Hematopoietic multipotent progenitor cell (in vitro differentiated cells): Measurements from ENCODE around the gene MAPK8IP2. TPM values are rescaled to one million over a fixed set of nuclear protein-coding genes. Genes with fewer than 3 reads are reported as not detected.
"Not testable (repeated sequence)": the region's sequence is repeated elsewhere in the genome, so short reads cannot be mapped to it uniquely, and the experiment has no call there.

Experiments
- DNase-seq, 3 donors: peaks; one replicate each; pipeline ENCODE4 v3.0.0-alpha.2; 2011 to 2015; ENCODE audit warnings: low read depth in 2 of 3, low spot score in 2 of 3
- total RNA-seq: library from RNA; depleted of rRNA; stranded (reverse); fragments of >200 nt; gene quantifications from one replicate; pipeline ENCODE4 v1.2.3, GENCODE V29; 2012

The MAPK8IP2 gene
- total RNA-seq, 1 donor, result 0.27 TPM

DNA sequence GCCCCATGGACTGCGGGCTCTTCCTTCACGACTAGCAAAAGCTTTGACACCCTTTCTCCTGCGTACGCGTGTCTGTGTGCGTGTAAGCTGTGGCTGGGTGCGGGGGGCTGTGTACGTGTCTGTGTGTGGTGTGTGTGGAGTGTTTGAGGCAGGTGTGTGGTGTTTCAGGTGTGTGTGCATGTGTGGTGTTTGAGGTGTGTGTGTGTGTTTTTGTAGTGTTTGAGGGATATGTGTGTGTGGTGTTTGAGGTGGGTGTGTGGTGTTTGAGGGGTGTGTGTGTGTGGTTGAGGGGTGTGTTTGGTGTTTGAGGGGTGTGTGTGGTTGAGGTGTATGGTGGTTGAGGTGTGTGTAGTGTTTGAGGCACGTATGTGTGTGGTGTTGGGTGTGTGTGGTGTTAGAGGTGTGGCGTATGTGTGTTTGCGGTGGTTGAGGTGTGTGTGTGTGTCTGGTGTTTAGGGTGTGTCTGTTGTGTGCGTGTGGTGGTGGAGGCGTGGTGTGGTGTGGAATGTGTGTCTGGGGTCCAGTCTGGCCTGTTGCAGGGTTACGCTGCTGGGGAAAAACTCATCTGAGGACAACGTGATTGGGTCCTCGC is 28.0 kb downstream of the MAPK8IP2 start:
- DNase-seq, result no peak

DNA sequence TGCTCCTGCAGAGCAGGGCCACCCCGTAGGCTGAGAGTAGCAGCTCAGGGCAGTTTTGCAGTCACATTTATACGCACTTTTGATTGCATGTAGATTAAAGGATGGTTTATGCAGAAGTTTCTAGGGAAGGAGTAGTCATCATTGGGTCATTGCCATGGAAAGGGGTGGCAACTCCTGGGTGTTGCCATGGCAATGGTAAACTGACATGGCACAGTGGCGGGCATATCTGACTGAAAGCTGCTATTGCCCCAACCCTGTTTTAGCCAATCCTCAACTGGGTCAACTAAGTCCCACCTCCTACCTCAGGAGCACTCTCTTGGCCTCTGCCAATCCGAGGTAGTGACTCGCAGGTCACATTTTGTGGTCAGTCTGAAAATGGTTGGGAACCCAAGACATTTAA is 29.8 kb downstream of the MAPK8IP2 start:
- DNase-seq, result no peak

DNA sequence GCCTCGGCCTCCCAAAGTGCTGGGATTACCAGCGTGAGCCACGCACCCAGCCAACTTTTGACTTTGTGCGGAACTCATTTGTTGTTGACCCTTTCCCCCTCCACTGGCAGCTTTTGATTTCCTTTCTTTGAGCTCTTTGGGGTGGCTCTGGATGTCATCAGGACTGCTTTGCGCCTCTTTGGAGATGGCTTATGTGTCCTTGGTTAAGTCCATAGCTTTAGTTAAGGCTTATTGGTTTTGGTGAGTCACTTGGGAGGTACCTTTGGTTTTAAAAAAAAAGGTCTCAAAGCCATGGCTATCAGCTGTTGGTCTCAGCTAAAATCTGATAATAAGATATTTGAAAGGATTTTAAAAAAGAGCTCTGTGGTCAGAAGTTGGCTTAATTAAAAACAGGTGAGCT is 32.5 kb downstream of the MAPK8IP2 start:
- no peak for DNase-seq

DNA sequence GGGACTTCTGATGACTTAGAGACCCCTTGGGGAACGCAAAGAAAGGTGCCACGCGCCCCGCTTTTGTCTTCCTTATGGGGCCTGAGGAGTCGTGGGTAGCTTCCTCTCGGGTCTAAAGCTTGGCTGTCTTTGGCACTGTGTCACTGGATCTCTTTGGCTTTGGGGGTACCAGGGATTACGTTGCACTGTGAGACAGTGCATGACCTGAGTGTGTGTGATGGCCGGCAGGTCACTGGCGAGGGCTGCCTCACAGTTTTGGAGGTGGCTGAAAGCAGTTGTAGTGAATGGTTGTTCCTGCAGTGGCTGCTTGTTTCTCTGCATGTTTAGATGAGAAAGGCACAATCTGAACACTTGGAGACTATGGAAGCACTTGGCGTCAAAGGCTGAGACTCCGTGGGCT is 33.2 kb downstream of the MAPK8IP2 start:
- no peak for DNase-seq

DNA sequence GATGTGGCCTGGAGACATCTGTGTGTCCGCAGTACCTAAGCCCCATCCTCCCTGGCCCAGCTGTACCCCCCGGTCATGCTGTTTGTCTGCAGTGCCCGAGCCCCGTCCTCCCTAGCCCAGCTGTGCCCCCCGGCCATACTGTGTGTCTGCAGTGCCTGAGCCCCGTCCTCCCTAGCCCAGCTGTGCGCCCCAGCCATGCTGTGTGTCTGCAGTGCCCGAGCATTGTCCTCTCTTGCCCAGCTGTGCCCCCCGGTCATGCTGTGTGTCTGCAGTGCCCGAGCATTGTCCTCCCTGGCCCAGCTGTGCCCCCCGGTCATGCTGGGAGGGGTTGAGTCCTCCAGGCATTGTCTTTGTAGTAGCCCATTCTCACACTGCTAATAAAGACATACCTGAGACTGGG is 35.0 kb downstream of the MAPK8IP2 start:
- no peak for DNase-seq

DNA sequence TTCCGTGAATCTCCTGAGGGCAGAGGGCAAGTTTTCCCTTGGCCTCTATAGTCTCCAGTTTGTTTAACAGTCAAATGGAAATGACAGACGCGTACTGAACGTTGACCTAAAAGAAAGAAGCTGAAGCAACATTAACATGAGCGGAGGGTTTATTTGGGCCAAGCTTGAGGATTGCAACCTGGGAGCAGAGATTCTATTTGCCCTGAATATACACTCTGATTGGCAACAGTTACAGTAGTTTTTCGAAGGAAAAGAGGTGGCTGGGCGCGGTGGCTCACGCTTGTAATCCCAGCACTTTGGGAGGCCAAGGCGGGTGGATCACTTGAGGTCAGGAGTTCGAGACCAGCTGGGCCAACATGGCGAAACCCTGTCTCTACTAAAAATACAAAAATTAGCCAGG is 39.7 kb downstream of the MAPK8IP2 start:
- DNase-seq, result not testable (repeated sequence)

DNA sequence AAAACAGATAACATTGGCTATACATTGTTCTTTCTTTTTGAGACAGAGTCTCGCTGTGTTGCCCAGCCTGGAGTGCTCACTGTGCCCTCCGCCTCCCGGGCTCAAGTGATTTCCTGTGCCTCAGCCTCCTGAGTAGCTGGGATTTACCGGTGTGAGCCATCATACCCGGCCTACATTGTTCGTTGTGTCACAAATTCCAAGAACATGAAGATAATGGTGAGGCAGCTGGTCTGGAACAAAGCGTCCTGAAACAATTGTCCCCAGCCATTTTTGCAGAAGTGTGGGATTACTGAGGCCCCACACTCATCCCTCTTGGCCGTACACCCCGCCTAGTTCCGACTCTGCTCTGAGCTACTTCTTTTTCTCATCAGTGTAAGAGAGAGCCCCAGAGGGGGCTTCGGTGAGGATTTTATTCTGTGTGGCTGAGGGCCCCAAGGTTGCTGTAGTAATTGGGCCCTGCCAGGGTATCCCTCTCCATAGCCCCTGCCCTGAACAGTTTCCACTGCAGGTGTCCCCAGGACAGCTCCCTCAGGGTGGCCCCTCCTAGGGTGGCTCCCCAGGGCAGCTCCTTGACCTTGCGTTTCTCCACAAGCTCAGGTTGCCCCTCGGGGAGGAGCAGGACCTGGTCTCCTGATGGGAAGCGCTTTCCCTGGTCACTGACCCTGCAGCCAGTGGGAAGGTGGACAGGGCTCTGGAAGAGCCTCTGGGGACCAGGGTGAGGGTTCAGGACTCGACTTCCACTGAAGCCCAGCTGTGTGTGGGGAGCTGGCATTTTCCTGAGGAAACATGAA is 40.5 kb downstream of the MAPK8IP2 start:
- DNase-seq, result no peak

DNA sequence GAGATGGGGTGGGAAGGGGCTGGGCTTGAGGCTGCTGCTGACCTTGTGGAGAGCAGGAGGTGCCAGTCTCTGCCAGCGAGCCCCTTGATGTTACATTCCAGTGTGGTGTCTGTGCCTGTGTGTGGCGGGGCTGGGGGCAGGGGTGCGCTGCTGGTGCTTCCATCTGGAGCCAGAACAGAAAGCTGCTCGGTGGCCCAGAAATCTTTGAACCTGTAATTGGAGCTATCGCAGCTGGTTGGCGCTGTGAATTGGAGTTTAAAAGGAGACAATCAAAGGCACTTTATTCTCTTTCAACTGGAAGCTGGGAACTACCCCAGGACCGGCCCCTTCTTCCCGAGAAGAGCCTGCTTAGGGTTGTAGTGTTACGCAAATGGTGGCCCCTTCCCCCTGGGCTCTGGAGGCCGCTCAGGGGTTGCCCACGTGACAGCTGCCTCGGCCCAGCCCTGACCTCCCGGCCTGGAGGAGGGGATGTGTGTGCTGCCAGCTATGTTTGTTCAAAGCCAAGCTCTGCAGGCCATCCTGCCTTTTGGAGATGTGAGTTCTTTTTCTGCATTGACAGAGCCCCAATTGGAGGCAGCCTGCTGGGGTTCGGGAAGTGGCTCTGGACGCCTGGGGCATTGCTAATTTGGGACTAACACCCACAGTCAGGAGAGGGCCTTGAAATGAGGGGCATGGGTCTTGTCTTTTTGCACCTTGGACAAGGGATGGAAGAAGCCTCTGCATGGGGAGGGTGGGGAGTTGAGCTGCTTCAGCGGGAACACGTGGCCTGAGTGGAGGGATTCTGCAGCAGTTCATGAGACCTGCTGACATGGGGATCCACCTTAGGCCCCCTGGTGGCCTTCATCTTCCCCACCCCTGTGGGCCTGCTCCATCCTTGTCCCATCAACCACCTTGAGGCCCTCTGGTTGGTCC is 41.4 kb downstream of the MAPK8IP2 start:
- DNase-seq, result peak in 2 of 3 donors; percentile 37 to 59

DNA sequence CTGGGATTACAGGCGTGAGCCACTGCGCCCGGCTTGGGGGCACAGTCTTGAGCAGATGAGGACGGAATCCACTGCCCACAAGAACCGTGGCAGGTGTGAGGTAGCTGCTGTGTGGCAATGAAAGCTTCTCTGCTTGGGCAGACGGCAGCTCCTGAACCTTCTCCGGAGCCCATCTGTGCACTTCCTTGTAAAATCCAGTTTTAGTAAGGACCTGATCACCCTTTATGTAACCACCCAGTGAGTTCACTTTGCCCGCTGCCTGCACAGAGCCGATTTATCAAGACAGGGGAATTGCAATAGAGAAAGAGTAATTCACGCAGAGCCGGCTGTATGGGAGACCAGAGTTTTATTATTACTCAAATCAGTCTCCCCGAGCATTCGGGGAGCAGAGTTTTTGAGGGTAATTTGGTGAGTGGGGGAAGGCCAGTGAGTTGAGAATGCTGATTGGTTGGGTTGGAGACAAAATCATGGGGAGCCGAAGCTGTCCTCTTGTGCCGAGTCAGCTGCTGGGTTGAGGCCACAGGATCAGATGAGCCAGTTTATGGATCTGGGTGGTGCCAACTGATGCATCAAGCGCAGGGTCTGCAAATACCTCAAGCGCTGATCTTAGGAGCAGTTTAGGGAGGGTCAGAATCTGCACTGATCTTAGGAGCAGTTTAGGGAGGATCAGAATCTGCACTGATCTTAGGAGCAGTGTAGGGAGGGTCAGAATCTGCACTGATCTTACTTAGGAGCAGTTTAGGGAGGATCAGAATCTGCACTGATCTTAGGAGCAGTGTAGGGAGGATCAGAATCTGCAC is 42.6 kb downstream of the MAPK8IP2 start:
- DNase-seq, result not testable (repeated sequence)

DNA sequence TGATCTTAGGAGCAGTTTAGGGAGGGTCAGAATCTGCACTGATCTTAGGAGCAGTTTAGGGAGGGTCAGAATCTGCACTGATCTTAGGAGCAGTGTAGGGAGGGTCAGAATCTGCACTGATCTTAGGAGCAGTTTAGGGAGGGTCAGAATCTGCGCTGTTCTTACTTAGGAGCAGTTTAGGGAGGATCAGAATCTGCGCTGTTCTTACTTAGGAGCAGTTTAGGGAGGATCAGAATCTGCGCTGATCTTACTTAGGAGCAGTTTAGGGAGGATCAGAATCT is 43.2 kb downstream of the MAPK8IP2 start:
- not testable (repeated sequence) for DNase-seq

DNA sequence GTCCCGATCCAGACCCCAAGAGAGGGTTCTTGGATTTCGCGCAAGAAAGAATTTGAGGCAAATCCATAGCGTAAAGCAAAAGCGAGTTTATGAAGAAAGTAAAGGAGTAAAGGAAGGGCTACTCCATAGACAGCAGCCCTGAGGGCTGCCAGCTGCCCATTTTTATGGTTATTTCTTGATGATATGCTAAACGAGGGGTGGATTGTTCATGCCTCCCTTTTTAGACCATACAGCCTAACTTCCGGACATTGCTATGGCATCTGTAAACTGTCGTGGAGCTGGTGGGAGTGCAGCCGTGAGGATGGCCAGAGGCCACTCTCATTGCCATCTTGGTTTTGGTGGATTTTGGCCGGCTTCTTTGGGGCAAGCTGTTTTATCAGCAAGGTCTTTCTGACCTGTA is 52.7 kb downstream of the MAPK8IP2 start:
- no peak for DNase-seq

DNA sequence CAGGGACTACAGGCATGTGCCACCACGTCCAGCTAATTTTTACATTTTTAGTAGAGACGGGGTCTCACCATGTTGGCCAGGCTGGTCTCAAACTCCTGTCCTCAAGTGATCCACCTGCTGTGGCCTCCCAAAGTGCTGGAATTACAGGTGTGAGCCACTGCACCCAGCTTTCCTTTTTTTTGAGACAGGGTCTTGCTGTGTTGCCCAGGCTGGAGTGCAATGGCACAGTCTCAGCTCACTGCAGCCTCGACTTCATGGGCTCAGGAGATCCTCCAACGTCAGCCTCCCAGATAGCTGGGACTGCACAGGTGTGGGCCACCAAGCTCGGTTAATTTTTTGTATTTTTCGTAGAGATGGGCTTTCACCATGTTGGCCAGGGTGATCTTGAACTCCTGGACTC is 54.1 kb downstream of the MAPK8IP2 start:
- not testable (repeated sequence) for DNase-seq

DNA sequence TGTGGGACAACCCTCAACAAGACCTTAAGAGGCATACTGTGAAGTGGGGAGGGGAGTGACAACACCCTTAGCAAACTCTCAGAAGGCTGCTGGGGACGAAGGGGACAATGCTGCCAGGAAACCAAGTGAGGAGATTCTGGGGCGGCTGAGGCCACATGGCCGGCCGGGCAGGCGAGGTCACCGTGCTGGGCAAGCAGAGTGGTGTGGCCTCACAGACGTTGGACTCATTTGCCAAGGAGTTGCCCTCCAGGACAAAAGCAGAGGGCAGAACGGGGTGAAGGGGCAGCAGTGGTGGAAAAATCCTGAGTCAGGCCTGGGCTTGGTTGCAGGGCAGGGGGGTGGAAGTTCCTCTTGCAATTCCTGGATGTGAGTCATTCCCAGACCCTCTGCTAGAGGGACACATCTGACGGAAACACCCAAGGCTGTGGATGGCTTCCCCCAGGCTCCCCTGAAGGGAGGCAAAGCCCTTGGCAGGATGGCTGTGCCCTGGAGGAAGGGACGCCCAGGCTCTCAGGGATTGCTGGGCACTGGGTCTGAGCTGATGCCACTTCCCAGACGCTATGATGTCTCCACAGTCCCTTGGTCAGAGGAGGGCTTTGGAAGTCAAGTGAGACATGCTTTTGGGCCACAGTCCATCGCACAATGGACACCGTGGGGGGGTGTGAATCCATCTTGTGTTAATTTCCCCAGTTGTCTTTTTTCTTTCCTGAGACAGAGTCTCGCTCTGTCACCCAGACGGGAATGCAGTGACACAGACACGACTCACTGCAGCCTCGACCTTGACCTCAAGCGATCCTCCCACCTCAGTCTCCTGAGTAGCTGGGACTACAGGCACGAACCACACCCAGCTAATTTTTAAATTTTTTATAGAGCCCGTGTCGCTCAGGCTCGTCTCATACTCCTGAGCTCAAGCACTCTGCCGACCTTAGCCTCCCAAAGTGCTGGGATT is 55.8 kb downstream of the MAPK8IP2 start:
- peak in 1 of 3 donors; percentile 59 for DNase-seq

DNA sequence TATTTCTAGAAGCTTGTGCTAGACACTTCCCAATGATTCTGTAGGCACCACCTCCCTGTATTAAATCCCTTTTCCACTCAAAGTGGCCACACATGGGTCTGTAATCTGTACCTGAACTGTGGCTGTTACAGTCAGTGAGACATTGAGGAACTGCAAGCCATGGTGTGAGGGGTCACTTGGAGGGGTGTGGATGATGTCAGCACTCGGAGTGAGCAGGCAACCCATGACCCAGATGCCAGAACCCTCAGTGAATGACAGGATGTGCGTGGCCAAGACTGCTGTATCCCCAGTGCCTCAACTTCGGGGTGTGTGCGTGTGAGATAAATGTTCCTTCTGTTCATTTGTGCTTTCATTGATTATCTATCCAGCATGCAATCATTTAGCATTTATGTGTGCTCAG is 57.3 kb downstream of the MAPK8IP2 start:
- no peak for DNase-seq

DNA sequence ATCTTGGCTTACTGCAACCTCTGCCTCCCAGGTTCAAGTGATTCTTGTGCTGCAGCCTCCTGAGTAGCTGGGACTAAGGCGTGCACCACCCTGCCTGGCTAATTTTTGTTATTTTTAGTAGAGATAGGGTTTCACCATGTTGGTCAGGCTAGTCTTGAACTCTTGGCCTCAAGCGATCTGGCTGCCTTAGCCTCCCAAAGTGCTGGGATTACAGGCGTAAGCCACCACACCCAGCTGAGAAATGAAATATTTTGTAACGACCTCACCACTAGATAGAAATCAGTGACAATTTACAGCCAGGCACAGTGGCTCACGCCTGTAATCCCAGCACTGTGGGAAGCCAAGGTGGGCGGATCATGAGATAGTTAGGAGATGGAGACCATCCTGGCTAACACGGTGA is 59.1 kb downstream of the MAPK8IP2 start:
- not testable (repeated sequence) for DNase-seq

DNA sequence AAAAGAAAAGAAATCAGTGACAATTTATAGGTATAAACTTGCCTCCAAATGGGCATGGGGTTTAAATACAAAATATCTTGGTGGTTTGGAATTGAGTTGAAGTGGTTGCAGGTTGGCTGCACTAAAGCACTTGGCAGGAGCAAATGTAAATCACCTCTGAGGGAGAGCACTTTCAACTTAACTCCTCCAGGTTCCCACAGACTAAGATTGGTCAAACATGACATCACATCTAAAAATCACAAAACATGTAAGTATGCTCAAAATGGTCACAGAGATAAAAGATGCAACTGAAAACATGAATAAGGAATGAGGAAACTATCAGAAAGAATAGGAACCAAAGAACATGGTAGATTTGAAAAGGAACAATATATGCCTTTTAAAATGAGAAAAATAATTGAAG is 59.7 kb downstream of the MAPK8IP2 start:
- no peak for DNase-seq
